Gastroesophageal sphincter (tissue), 4 donors: ENCODE results near the gene RFX8. TPM values are rescaled to one million over a fixed set of nuclear protein-coding genes. Genes with fewer than 3 reads are reported as not detected.
"Not testable (repeated sequence)": the region's sequence is repeated elsewhere in the genome, so short reads cannot be mapped to it uniquely, and the experiment has no call there.

Experiments
- ATAC-seq: fragments of 150-250 bp; one replicate; pipeline ENCODE4 v1.9.1; 2016; ENCODE audit warnings: mild to moderate bottlenecking, moderate library complexity
- H3K27ac ChIP-seq, 4 donors: fragments of 200-600 bp; sonication (generic) in 3 of 4; 1 replicate in 3 of 4; 2 replicates in 1 of 4; pipeline ENCODE4 v1.5.1; 2016 to 2019
- H3K27me3 ChIP-seq: fragments of 200-600 bp; sonication (generic); one replicate; pipeline ENCODE4 v1.5.1; 2019
- H3K36me3 ChIP-seq, 2 donors: fragments of 200-600 bp; sonication (generic); one replicate each; pipeline ENCODE4 v1.5.1; 2019; ENCODE audit warnings: control low read depth in 1 of 2
- H3K4me1 ChIP-seq, 3 donors: fragments of 200-600 bp; sonication (generic); 1 replicate in 2 of 3; 2 replicates in 1 of 3; pipeline ENCODE4 v1.5.1; 2016 to 2019; ENCODE audit warnings: control low read depth in 2 of 3
- H3K4me3 ChIP-seq, 2 donors: fragments of 200-600 bp; sonication (generic); one replicate each; pipeline ENCODE4 v1.5.1; 2019; ENCODE audit warnings: mild to moderate bottlenecking in 1 of 2, moderate library complexity in 1 of 2
- H3K9me3 ChIP-seq, 3 donors: fragments of 200-600 bp; sonication (generic); one replicate each; pipeline ENCODE4 v1.5.1; 2017 to 2019; ENCODE audit warnings: control low read depth in 2 of 3
- EP300 ChIP-seq: sonication (generic); formaldehyde crosslinking; IDR thresholded peaks from one replicate; pipeline ENCODE4 v1.6.1; 2017; ENCODE audit warnings: antibody characterized with exemption, mild to moderate bottlenecking
- POLR2A ChIP-seq, 2 donors: fragments of 450-650 bp; IDR thresholded peaks; one replicate each; pipeline ENCODE4 v1.6.1; 2017; ENCODE audit warnings: antibody characterized with exemption in 2 of 2, mild to moderate bottlenecking in 2 of 2, moderate library complexity in 1 of 2
- POLR2AphosphoS5 ChIP-seq: sonication (generic); formaldehyde crosslinking; IDR thresholded peaks from one replicate; pipeline ENCODE4 v1.6.1; 2017; ENCODE audit warnings: antibody characterized with exemption
- WGBS, 2 donors: methylation state at CpG; one replicate each; pipeline ENCODE4 v1.1.5; 2018; ENCODE audit warnings: low coverage in 1 of 2; 5-methylcytosine and 5-hydroxymethylcytosine counted together
- total RNA-seq, 4 donors: library from RNA; depleted of rRNA; stranded (reverse); fragments of >200 nt; gene quantifications; one replicate each; pipeline ENCODE4 v1.1.0, GENCODE V29; 2016
- TF ChIP-seq, protein P1 (sequence below), 4 experiments: fragments of 200-600 bp in 2 of 4; fragments of 450-650 bp in 2 of 4; sonication (generic) in 1 of 4; IDR thresholded peaks; one replicate each; pipeline ENCODE4 v1.5.1; 2017 to 2019; ENCODE audit warnings: antibody characterized with exemption in 4 of 4, mild to moderate bottlenecking in 2 of 4, moderate library complexity in 2 of 4

Gene RFX8
- total RNA-seq, 4 donors from 2014 or later, result 0.54 TPM; not detected in 3

DNA sequence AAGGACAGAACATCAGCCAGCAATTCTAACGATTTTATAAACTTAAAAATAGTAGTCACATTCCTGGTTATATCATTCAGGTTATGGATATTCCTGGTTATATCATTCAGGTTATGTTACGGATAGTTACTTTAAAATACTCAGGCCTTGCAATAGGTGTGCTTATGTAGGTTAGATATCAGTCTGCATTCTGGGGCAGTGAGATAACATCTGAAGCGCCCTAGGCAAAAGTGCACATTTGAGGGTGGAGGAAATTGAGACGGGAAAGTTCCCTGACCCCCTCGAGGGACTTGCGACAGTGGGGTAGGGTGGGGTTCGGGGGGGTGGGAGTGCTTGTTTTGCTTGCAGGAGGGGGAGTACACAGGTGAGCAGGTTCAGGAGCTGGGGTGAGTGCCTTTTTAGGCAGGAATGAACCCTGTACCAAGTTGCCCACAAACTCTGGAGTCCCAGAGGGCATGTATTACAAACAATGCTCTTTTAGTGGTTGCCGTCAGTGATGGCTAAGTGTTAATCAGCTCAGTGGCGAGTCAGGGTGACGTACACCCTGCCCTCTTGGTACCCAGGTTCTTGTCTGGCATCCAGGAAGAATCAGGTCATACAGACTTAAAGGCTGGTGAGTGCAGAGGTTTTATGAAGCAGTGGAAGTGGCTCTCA, 119.4 kb downstream of the RFX8 start:
- no peaks in the 10 kb centered on the region for H3K36me3 ChIP-seq
- H3K4me1 ChIP-seq, result no peaks in the 10 kb centered on the region
- 67 to 90% methylated on average over 3 to 8 of the region's 10 CpGs for WGBS, 2 donors
- no peak overlapping the region for H3K27ac ChIP-seq
- TF ChIP-seq, protein P1, sequence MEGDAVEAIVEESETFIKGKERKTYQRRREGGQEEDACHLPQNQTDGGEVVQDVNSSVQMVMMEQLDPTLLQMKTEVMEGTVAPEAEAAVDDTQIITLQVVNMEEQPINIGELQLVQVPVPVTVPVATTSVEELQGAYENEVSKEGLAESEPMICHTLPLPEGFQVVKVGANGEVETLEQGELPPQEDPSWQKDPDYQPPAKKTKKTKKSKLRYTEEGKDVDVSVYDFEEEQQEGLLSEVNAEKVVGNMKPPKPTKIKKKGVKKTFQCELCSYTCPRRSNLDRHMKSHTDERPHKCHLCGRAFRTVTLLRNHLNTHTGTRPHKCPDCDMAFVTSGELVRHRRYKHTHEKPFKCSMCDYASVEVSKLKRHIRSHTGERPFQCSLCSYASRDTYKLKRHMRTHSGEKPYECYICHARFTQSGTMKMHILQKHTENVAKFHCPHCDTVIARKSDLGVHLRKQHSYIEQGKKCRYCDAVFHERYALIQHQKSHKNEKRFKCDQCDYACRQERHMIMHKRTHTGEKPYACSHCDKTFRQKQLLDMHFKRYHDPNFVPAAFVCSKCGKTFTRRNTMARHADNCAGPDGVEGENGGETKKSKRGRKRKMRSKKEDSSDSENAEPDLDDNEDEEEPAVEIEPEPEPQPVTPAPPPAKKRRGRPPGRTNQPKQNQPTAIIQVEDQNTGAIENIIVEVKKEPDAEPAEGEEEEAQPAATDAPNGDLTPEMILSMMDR (IDR thresholded peaks at IDR 0.05), result no peak
- no peak for TF ChIP-seq POLR2AphosphoS5
- no peak for TF ChIP-seq POLR2A (IDR thresholded peaks at IDR 0.05)
- no peak for TF ChIP-seq EP300
- no peak for ATAC-seq
- H3K4me3 ChIP-seq, result no peak overlapping the region
- H3K9me3 ChIP-seq, result no peaks in the 10 kb centered on the region
- no peaks in the 10 kb centered on the region for H3K27me3 ChIP-seq

DNA sequence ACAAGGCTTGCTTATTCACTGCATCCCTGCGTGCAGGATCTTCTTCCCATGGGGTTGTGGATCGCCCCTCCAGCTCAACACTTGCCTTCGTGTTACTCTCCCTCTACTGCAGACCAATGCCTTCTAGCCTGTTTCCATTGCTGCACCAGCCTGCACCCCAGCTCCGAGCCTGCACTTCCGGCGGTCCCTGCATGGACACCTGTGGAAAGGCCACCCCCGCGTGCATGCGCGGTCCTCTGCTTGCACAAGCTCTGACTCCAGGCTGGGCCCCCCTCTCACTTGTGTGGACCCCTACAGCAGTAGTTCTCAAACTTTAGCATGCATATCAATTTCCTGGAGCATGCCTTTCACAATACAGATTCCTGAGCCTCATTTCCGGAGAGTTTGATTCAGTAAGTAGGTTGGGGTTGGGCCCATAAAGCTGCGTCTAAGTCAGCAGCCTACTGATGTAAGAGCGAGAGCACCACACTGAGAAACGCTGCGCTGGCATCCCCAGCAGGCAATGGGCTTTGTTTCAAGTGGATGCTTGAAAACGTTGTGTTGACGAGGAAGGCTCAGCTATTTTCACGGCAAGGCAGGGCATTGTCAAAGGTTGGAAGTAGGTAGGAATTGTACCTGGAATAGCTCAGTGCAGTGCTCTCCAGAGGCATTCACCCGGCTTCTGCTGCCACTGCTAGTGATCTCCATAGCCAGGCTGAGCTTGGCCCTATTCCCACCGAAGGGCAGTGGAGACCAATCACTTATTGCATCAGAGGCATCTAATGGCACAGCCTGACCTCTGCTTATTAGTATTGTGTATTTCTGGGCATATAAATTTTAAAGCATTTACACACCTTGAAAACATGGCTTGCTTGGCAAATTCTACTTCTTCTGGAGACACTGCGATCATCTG, 120.2 kb downstream of the RFX8 start:
- Histone ChIP-seq H3K4me1 (no peaks in the 10 kb centered on the region), H3K27ac (no peak overlapping the region), H3K9me3 (no peaks in the 10 kb centered on the region), H3K36me3 (no peaks in the 10 kb centered on the region), H3K4me3 (no peak overlapping the region), H3K27me3 (no peaks in the 10 kb centered on the region)
- no peak for TF ChIP-seq POLR2A (IDR thresholded peaks at IDR 0.05)
- WGBS, 2 donors, result 86% methylated on average over 13 to 14 of the region's 21 CpGs
- no peak for ATAC-seq

DNA sequence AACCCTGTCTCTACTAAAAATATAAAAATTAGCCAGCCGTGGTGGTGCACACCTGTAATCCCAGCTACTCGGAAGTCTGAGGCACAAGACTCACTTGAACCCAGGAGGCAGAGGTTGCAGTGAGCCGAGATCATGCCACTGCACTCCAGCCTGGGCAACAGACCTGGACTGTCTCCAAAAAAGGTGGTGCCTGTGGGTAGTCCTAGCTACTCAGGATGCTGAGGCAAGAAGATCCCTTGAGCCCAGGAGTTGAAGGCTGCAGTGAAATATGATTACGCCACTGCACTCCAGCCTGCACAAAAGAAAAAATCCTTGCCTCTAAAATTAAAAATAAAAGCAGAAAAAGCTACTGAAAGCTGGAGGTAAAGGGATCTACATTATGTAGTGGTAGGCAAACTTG, 122.3 kb downstream of the RFX8 start:
- not testable (repeated sequence) for H3K27me3 ChIP-seq, ATAC-seq, H3K27ac ChIP-seq, H3K9me3 ChIP-seq, H3K36me3 ChIP-seq, H3K4me3 ChIP-seq, H3K4me1 ChIP-seq
- 100% methylated on average over 1 of the region's 4 CpGs; no CpG with 5 or more reads in 1 of the 2 donors for WGBS, 2 donors

DNA sequence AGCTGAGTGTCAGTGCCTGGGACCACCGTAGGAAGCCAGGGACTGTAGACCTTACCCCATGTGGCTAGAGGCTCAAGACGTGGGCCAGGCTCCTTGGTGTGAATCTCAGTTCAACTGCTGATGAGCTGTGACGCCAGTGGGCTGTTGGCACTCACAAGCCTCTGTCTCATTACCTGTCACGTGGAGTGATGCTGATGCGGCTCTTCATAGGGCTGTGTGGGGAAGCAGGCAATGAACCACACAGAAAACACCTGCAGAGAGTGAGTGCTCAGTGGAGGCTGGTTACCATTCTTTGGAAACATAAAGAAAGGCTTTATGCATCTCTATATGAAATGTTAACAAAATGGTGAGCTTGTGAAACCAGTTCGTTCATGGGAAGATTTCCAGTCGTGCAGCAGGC, 123.7 kb downstream of the RFX8 start:
- Histone ChIP-seq H3K36me3 (no peaks in the 10 kb centered on the region), H3K27ac (no peak overlapping the region), H3K27me3 (no peaks in the 10 kb centered on the region), H3K4me3 (no peak overlapping the region), H3K4me1 (no peaks in the 10 kb centered on the region), H3K9me3 (no peaks in the 10 kb centered on the region)
- no peak for TF ChIP-seq POLR2A (IDR thresholded peaks at IDR 0.05)
- TF ChIP-seq, protein P1 (IDR thresholded peaks at IDR 0.05), result no peak
- no peak for TF ChIP-seq POLR2AphosphoS5
- TF ChIP-seq EP300, result no peak
- no peak for ATAC-seq
- WGBS, 2 donors, result 80 to 87% methylated on average over 2 to 6 of the region's 7 CpGs

DNA sequence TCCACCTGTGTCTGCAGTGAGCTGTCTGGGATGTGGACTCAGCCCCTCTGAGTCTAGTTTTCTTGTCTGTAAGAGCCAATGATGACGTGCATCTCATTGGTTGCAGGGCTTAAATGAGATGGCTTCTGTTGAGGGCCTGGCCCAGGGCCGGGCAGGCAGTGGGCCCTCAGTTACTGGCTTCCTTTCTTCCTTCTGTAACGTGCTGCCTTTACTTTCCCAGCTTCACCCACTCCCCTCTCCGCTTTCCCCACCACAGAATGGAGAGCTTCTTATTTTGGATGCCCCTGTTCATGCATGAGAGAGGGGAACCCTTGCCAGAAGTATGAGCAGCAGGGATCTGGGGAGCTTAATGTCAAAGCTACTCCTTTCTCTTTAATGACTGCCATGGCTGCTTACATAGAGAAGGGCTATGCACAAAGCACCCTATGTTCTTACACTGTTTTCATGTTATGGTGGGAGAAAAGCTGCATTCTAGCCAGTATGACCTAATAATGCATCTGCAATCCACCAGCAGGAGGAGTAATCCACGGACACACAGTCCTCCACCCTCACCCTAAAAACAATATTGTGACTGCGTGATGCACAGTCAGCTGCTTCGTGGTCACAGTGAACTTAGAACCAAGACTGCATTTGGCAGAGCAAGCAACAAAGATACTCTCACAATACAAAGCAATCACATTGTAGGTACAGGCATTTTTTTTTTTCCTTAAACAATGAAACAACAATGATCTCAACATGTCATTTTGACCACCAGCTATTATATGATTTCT, 124.8 kb downstream of the RFX8 start:
- 68 to 83% methylated on average over 3 to 7 of the region's 7 CpGs for WGBS, 2 donors
- TF ChIP-seq POLR2AphosphoS5, result no peak
- TF ChIP-seq EP300, result no peak
- TF ChIP-seq, protein P1 (IDR thresholded peaks at IDR 0.05), result no peak
- TF ChIP-seq POLR2A (IDR thresholded peaks at IDR 0.05), result no peak
- no peak for ATAC-seq
- no peaks in the 10 kb centered on the region for H3K4me1 ChIP-seq
- H3K4me3 ChIP-seq, result no peak overlapping the region
- H3K27ac ChIP-seq, result no peak overlapping the region
- no peaks in the 10 kb centered on the region for H3K9me3 ChIP-seq
- H3K36me3 ChIP-seq, result no peaks in the 10 kb centered on the region
- no peaks in the 10 kb centered on the region for H3K27me3 ChIP-seq
